Hypothalamus (tissue), 51 donors: ENCODE measurements around the gene ZCCHC9.
"Not testable (repeated sequence)": the region's sequence is repeated elsewhere in the genome, so short reads cannot be mapped to it uniquely, and the experiment has no call there.

Experiments used
- DNase-seq, 51 donors: peaks; one replicate each; lab custom pipeline; 2025; lab: John Stamatoyannopoulos, UW

ZCCHC9 gene

GRCh38 chr5:81303563-81303962, 2.2 kb downstream of the ZCCHC9 start:
- DNase-seq = no peak

DNA sequence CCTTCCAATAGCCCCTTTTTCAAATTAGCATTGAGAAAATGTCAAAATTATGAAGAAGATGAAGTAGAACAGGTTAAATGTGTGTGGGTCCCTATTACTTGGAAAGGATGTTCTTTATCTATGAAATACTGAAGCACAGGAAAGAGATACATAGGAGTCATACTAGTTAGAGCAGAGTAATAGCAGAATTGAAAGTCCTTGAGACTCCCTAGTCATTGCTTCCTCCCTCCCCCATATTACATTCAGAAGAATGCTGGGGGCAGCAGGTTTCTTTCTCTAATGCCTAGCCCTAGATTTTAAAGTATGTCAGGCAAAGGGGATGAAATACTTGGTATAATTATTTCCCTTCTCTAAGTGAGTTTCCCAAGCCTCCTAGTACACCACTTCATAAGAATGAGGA, 4.4 kb downstream of the ZCCHC9 start:
- no peak for DNase-seq

- DNase-seq = no peak
Measured at GRCh38 chr5:81308836-81309235, 7.4 kb downstream of the ZCCHC9 start.

- DNase-seq = no peak
Measured at GRCh38 chr5:81310402-81311063, 9.1 kb downstream of the ZCCHC9 start.

DNA sequence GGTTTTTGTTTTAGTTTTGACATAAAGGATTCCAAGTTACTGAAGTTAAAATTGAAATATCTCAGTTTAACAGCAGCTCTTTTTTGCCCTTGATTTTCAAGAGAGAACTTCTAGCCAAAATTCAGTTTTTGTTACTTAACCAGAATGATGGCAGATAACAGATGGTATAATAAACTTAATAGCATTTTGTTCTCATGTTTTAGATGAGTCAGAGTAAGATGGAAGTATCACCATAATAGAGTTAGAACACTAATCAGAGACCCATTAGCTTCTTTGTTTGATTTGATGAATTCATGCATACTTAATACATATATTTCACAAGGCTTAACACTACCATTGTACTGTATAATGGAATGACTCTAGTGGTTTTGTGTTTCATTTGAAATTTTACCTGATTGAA, 11.9 kb downstream of the ZCCHC9 start:
- DNase-seq = no peak

DNA sequence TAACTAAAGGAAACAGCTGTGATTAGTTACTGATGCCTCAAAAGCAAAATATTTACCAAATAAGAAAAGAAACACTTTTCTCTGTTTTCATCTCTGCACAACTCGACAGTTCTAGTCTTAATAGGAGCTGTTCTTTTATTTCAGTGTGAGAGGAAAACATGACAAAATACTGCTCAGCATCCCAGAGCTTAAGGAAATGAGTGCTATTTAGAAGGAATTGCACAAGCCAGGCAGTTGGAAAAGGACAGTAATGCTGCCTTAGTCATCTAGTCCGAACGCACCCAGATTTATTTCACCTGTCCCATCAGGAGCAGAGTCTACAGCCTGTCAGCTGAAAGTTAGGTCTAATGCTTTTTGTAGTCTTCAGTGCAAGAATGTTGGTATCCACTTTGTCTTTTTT, 12.3 kb downstream of the ZCCHC9 start:
- no peak for DNase-seq

GRCh38 chr5:81314581-81314980, 13.2 kb downstream of the ZCCHC9 start:
- DNase-seq = no peak

- DNase-seq = no peak
Measured at GRCh38 chr5:81315336-81315735, 13.9 kb downstream of the ZCCHC9 start.

DNA sequence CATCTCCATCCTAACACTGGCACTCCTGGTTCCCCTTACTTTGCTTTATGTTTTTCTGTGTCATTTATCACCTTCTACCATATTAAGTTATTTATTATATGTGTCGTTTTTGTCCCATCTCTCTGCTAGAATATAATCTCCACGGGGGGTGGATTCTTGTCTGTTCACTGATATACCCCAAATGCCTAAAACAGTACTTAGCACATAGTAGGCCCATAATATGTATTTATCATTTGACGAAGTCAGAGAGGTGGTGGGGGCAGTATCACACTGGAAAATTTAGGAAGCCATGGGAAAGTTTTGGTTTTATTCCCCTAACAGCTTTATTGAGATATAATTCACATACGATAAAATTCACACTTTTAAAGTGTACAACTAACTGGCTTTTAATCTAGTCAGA, 14.4 kb downstream of the ZCCHC9 start:
- DNase-seq = no peak

GRCh38 chr5:81316571-81316970, 15.2 kb downstream of the ZCCHC9 start:
- no peak for DNase-seq

GRCh38 chr5:81317536-81317935, 16.1 kb downstream of the ZCCHC9 start:
- no peak for DNase-seq

- DNase-seq = no peak
Measured at GRCh38 chr5:81326554-81326953, 25.2 kb downstream of the ZCCHC9 start.

- no peak for DNase-seq
Measured at GRCh38 chr5:81334304-81335061, 33.1 kb downstream of the ZCCHC9 start.

- no peak for DNase-seq
Measured at GRCh38 chr5:81335946-81336345, 34.6 kb downstream of the ZCCHC9 start.

DNA sequence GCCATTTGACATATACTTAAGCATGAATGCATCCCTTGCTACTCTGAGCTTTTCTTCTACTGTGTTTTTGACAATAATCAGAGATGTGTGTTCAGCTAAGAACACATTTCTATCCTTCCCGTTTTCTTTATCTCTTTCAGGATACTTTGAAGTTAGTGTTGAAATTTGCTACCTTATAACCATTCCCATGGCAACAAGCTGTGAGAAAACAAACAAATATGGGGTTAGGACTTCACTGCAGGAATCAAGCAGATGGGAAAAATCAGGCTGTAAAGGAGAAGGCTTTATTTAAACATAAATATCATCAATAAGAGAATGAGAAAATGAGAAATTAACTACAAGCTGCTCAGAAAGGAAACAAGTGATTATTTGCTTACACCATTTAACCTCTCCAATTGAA, 35.2 kb downstream of the ZCCHC9 start:
- no peak for DNase-seq

- no peak for DNase-seq
Measured at GRCh38 chr5:81337803-81338202, 36.4 kb downstream of the ZCCHC9 start.

GRCh38 chr5:81338213-81338612, 36.8 kb downstream of the ZCCHC9 start:
- not testable (repeated sequence) for DNase-seq

DNA sequence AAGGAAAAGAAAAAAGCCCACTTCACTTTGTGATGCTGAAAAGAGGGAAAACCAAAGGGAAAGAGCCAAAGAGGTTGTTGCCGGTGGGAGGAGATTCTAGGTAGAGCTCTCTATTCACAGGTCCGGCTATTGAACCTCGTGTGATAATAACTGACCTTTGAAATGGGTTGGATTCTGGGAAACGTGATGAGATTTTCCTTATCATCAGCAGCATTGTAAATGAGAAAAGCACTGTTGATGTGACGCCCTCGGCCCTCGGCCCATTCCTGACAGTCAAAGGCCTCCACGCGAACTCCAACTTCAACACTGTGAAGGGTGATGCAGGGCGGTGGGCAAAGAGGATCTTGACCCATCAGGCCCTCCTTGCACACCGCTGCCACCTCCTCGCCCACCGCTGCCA, 43.3 kb downstream of the ZCCHC9 start:
- no peak for DNase-seq

DNA sequence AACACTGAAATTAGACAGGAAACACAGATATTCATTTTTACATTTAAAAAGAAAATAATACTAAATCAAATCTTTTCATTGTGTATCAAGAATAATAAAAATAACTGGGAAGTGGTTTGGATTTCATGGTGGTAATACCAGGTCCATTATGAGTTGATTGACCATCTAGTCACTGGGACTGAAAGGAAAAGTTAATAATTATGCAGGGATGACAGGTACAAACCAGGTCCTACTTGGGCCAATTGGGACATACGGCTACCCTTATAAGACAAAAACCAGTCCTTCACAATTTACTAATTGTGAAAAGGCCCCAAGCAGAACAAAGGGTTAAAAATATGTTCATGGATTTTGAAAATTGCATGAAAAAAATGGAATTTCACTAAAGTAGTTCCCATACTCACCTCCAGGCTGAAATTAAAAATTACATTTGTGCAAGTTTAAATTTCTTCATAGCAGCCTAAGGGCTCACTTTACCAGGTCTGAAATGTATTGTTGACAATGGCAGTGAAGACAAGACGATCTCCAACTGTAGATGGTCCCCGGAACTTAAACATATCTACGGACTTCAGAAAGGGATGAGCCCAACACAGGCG, 44.1 kb downstream of the ZCCHC9 start:
- DNase-seq = no peak

GRCh38 chr5:81349161-81349560, 47.8 kb downstream of the ZCCHC9 start:
- DNase-seq = no peak

GRCh38 chr5:81350507-81350906, 49.1 kb downstream of the ZCCHC9 start:
- DNase-seq = no peak

GRCh38 chr5:81353189-81353588, 51.8 kb downstream of the ZCCHC9 start:
- no peak for DNase-seq
